Endothelial cell of umbilical vein (primary cell): Measurements from ENCODE around the gene ASNS. TPM values are rescaled to one million over a fixed set of nuclear protein-coding genes. Genes with fewer than 3 reads are reported as not detected.
"Not testable (repeated sequence)": the region's sequence is repeated elsewhere in the genome, so short reads cannot be mapped to it uniquely, and the experiment has no call there.

ENCODE experiments used
- BruUV-seq: library from RNA; stranded (reverse); fragments of 400-500 nt; replicated peaks from 2 replicates; lab custom pipeline; 2021; lab: Mats Ljungman, UMichigan
- CTCF ChIA-PET: fragments of 300-600, 350-600 bp; sonication (Branson Sonifier 250); formaldehyde crosslinking; loops from one replicate; lab custom pipeline; 2021; ENCODE audit warnings: antibody characterized with exemption, inconsistent platforms; lab: Charles Lee
- POLR2A ChIA-PET: fragments of 300-600, 350-600 bp; sonication (Branson Sonifier 250); formaldehyde crosslinking; loops from one replicate; lab custom pipeline; 2021; ENCODE audit warnings: antibody characterized with exemption, inconsistent platforms; lab: Charles Lee
- DNase-seq: peaks from one replicate; pipeline ENCODE4 v3.0.0-alpha.2; 2011; ENCODE audit warnings: low read depth, low spot score
- FAIRE-seq: peaks from 2 replicates; lab custom pipeline; 2011; peaks lifted over from hg19 to GRCh38; lab: Jason Lieb, UNC
- H2AFZ ChIP-seq: 2 replicates; pipeline ENCODE4 v1.6.0; 2012; ENCODE audit warnings: low read depth, low read length, control low read depth, inconsistent platforms
- H3K27ac ChIP-seq: 2 replicates; pipeline ENCODE4 v1.5.1; 2011; ENCODE audit warnings: low read depth, mild to moderate bottlenecking, control low read depth, low read length, moderate library complexity; ENCODE audit not compliant: insufficient read depth
- H3K27me3 ChIP-seq, 2 experiments: 2 replicates each; pipeline versions ENCODE4 v1.6.0 to v1.6.1; 2011; ENCODE audit warnings: low read length in 2 of 2, mixed read lengths in 1 of 2; ENCODE audit not compliant: control insufficient read depth in 2 of 2, insufficient read depth in 2 of 2
- H3K36me3 ChIP-seq, 2 experiments: 2 replicates in 1 of 2; 3 replicates in 1 of 2; pipeline ENCODE4 v1.5.1; 2011; ENCODE audit warnings: low read length in 2 of 2, mild to moderate bottlenecking in 1 of 2, moderate library complexity in 1 of 2; ENCODE audit not compliant: control insufficient read depth in 2 of 2, insufficient read depth in 2 of 2; ENCODE audit errors: extremely low read depth in 1 of 2
- H3K4me1 ChIP-seq: 3 replicates; pipeline ENCODE4 v1.5.1; 2011; ENCODE audit warnings: mild to moderate bottlenecking, low read length; ENCODE audit not compliant: control insufficient read depth, insufficient read depth; ENCODE audit errors: extremely low read depth
- H3K4me2 ChIP-seq: 2 replicates; pipeline ENCODE4 v1.6.1; 2011; ENCODE audit warnings: low read length, control low read depth, mixed read lengths; ENCODE audit not compliant: insufficient read depth
- H3K4me3 ChIP-seq, 3 experiments: fragments of 200-600 bp in 1 of 3; sonication (generic), shearing (Covaris generic) in 1 of 3; replicated peaks in 1 of 3; 2 replicates each; pipeline ENCODE4 v1.5.1; 2011 to 2016; ENCODE audit warnings: control low read depth in 3 of 3, low read length in 3 of 3, mild to moderate bottlenecking in 2 of 3, inconsistent platforms in 1 of 3, low read depth in 1 of 3, moderate library complexity in 1 of 3; ENCODE audit not compliant: insufficient read depth in 1 of 3
- H3K79me2 ChIP-seq: 2 replicates; pipeline ENCODE4 v1.6.0; 2012; ENCODE audit warnings: low read length, inconsistent platforms; ENCODE audit not compliant: control insufficient read depth, insufficient read depth
- H3K9ac ChIP-seq: replicated peaks from 2 replicates; pipeline ENCODE3; 2011; ENCODE audit warnings: low read length, control low read depth; ENCODE audit not compliant: insufficient read depth; ENCODE audit errors: extremely low read depth
- H3K9me1 ChIP-seq: replicated peaks from 3 replicates; pipeline ENCODE4 v1.6.0; 2011; ENCODE audit warnings: mild to moderate bottlenecking, low read length; ENCODE audit not compliant: control insufficient read depth, insufficient read depth; ENCODE audit errors: extremely low read depth
- H3K9me3 ChIP-seq: replicated peaks from 2 replicates; pipeline ENCODE4 v1.5.1; 2012; ENCODE audit warnings: low read length, inconsistent platforms; ENCODE audit not compliant: control insufficient read depth, insufficient read depth
- H4K20me1 ChIP-seq: replicated peaks from 2 replicates; pipeline ENCODE3; 2011; ENCODE audit warnings: mild to moderate bottlenecking, low read length; ENCODE audit not compliant: control insufficient read depth, insufficient read depth; ENCODE audit errors: extremely low read depth
- EZH2 ChIP-seq: IDR thresholded peaks from 2 replicates; pipeline ENCODE4 v1.6.1; 2012; ENCODE audit warnings: borderline replicate concordance, low read depth, mild to moderate bottlenecking, moderate library complexity, low read length, inconsistent platforms; ENCODE audit not compliant: severe bottlenecking
- FOS ChIP-seq: IDR thresholded peaks from 2 replicates; pipeline ENCODE4 v1.6.1; 2011; ENCODE audit warnings: mild to moderate bottlenecking, low read length, moderate library complexity, borderline replicate concordance; ENCODE audit not compliant: insufficient read depth
- GATA2 ChIP-seq: IDR thresholded peaks from 2 replicates; pipeline ENCODE4 v1.7.0; 2011; ENCODE audit warnings: low read depth, mild to moderate bottlenecking, moderate library complexity, mixed read lengths, low read length; ENCODE audit not compliant: insufficient read length, insufficient read depth
- JUN ChIP-seq: IDR thresholded peaks from 2 replicates; pipeline ENCODE4 v1.6.1; 2011; ENCODE audit warnings: borderline replicate concordance, low read depth; ENCODE audit not compliant: insufficient read length, insufficient read depth
- MYC ChIP-seq: IDR thresholded peaks from one replicate; pipeline ENCODE4 v1.6.1; 2011; ENCODE audit warnings: mild to moderate bottlenecking, low read depth, low read length
- POLR2A ChIP-seq: IDR thresholded peaks from 2 replicates; pipeline ENCODE4 v1.6.1; 2012; ENCODE audit warnings: low read depth, mild to moderate bottlenecking, control low read depth, low read length
- POLR2AphosphoS5 ChIP-seq: IDR thresholded peaks from 2 replicates; pipeline ENCODE4 v1.6.1; 2012; ENCODE audit warnings: low read depth, mild to moderate bottlenecking, control low read depth, low read length, moderate library complexity; ENCODE audit not compliant: insufficient read depth
- dilution Hi-C: fragments of 300-500 bp; cut with MboI; formaldehyde crosslinking; loops from one replicate; pipeline ENCODE4 v1.15.0; 2019; ENCODE audit warnings: low sequenced_read_pairs; ENCODE audit not compliant: extremely low pct_ligation_motif_present
- intact Hi-C: fragments of 100-400 bp; cut with micrococcal nuclease; formaldehyde crosslinking; loops from one replicate; pipeline ENCODE4 v1.10.0; 2022
- polyA plus RNA-seq, 4 experiments: library from polyadenylated mRNA; depleted of rRNA in 3 of 4; stranded (reverse) in 3 of 4; unstranded in 1 of 4; fragments of >200 nt; gene quantifications; 2 replicates each; pipeline versions ENCODE4 v1.2.1 to v1.2.3, GENCODE V29; 2011 to 2012; ENCODE audit warnings: missing spikeins in 1 of 4
- total RNA-seq: library from RNA; stranded (reverse); gene quantifications from 2 replicates; pipeline ENCODE4 v1.2.3, GENCODE V29; 2021
- TF ChIP-seq, protein P1 (sequence below): IDR thresholded peaks from 2 replicates; pipeline ENCODE4 v1.6.1; 2011; ENCODE audit not compliant: insufficient read depth, insufficient read length
- TF ChIP-seq, protein P2 (sequence below), 2 donors: IDR thresholded peaks; 1 replicate in 1 of 2; 2 replicates in 1 of 2; pipeline ENCODE4 v1.5.1; 2011; ENCODE audit warnings: low read length in 2 of 2, mild to moderate bottlenecking in 2 of 2, moderate library complexity in 2 of 2, control low read depth in 1 of 2, inconsistent platforms in 1 of 2, low read depth in 1 of 2; ENCODE audit not compliant: insufficient read depth in 1 of 2; ENCODE audit errors: extremely low read depth in 1 of 2

The ASNS gene
- total and polyA plus RNA-seq, 2 donors (not counting 3 experiments of a cell fraction or from before 2014, with no cell fraction given), result 5.1 to 15.0 TPM

DNA sequence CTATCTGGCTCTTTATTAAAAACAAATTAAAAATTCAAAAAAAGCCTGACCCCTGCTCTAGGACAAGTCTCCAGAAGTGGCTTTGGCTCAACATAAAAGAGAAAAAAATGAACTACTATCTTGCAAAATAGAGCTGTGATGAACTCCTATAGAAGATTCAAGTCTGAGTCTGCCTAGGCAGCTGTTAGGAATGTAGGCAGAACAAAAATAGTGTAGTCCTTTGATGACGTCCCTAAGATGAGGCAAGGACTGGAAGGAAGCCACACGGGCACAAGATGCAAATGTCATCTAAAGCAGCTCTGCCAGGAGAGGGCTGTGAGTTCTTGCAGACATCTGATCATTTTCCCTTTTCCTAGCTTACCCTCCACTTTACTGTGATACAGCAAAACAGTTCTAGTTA, 20.5 kb downstream of the ASNS start:
- H2AFZ ChIP-seq, result no peak overlapping the region
- no peak overlapping the region for H3K4me3 ChIP-seq
- H3K79me2 ChIP-seq, result no peaks in the 10 kb centered on the region
- TF ChIP-seq GATA2, result no peak
- TF ChIP-seq FOS, result no peak
- TF ChIP-seq, protein P1, sequence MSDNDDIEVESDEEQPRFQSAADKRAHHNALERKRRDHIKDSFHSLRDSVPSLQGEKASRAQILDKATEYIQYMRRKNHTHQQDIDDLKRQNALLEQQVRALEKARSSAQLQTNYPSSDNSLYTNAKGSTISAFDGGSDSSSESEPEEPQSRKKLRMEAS, result no peak
- TF ChIP-seq POLR2A, result no peak
- no peak for TF ChIP-seq EZH2
- TF ChIP-seq JUN, result no peak
- TF ChIP-seq, protein P2, sequence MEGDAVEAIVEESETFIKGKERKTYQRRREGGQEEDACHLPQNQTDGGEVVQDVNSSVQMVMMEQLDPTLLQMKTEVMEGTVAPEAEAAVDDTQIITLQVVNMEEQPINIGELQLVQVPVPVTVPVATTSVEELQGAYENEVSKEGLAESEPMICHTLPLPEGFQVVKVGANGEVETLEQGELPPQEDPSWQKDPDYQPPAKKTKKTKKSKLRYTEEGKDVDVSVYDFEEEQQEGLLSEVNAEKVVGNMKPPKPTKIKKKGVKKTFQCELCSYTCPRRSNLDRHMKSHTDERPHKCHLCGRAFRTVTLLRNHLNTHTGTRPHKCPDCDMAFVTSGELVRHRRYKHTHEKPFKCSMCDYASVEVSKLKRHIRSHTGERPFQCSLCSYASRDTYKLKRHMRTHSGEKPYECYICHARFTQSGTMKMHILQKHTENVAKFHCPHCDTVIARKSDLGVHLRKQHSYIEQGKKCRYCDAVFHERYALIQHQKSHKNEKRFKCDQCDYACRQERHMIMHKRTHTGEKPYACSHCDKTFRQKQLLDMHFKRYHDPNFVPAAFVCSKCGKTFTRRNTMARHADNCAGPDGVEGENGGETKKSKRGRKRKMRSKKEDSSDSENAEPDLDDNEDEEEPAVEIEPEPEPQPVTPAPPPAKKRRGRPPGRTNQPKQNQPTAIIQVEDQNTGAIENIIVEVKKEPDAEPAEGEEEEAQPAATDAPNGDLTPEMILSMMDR (IDR thresholded peaks at IDR 0.05; ENCODE audit: extremely low read depth in 1 of 2, insufficient read depth in 1 of 2, low read depth in 1 of 2, low read length in 2 of 2), result no peak
- no peak for TF ChIP-seq MYC
- TF ChIP-seq POLR2AphosphoS5, result no peak
- dilution Hi-C loops, result no loop called here
- peaks cover 0 to 2% of the 10 kb centered on the region in 2 experiments for H3K36me3 ChIP-seq
- H3K9me1 ChIP-seq, result no peaks in the 10 kb centered on the region
- H3K9ac ChIP-seq, result no peak overlapping the region
- H3K27ac ChIP-seq, result no peak overlapping the region
- no peak overlapping the region for H3K4me2 ChIP-seq
- no peaks in the 10 kb centered on the region for H3K9me3 ChIP-seq
- intact Hi-C loops, result no loop called here
- BruUV-seq, result no TSS peak
- no peaks in the 10 kb centered on the region for H4K20me1 ChIP-seq
- FAIRE-seq (no peak), DNase-seq (no peak)
- H3K27me3 ChIP-seq, result no peaks in the 10 kb centered on the region
- POLR2A ChIA-PET, result no interaction called here
- no peaks in the 10 kb centered on the region for H3K4me1 ChIP-seq
- CTCF ChIA-PET, result interaction anchor here (0.6 to 1.1 kb wide), 2 partner anchors 160 to 747 kb away, joined by 3 read pairs; no protein-coding TSS in a partner anchor

DNA sequence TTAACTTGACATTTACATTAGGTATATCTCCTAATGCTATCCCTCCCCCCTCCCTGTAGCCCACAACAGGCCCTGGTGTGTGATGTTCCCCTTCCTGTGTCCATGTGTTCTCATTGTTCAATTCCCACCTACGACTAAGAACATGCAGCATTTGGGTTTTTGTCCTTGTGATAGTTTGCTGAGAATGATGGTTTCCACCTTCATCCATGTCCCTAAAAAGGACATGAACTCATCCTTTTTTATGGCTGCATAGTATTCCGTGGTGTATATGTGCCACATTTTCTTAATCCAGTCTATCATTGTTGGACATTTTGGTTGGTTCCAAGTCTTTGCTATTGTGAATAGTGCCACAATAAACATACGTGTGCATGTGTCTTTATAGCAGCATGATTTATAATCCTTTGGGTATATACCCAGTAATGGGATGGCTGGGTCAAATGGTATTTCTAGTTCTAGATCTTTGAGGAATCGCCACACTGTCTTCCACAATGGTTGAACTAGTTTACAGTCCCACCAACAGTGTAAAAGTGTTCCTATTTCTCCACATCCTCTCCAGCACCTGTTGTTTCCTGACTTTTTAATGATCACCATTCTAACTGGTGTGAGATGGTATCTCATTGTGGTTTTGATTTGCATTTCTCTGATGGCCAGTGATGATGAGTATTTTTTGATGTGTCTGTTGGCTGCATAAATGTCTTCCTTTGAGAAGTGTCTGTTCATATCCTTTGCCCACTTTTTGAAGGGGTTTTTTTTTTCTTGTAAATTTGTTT, 21.8 kb downstream of the ASNS start:
- H3K4me2 ChIP-seq, H2AFZ ChIP-seq, H4K20me1 ChIP-seq, H3K4me1 ChIP-seq, H3K9ac ChIP-seq, H3K9me1 ChIP-seq, dilution Hi-C loops, DNase-seq, H3K27me3 ChIP-seq, H3K9me3 ChIP-seq, FAIRE-seq, H3K36me3 ChIP-seq, BruUV-seq, POLR2A ChIA-PET, H3K27ac ChIP-seq, H3K79me2 ChIP-seq, intact Hi-C loops, H3K4me3 ChIP-seq: not testable (repeated sequence)
- CTCF ChIA-PET, result interaction anchor here (1.1 kb wide), 1 partner anchor 746 kb away, joined by 3 read pairs; no protein-coding TSS in a partner anchor
